AG08395 (cell line): ENCODE results near the gene VAMP4.
"Not testable (repeated sequence)": the region's sequence is repeated elsewhere in the genome, so short reads cannot be mapped to it uniquely, and the experiment has no call there.

Experiments
- DNase-seq: peaks from one replicate; pipeline ENCODE4 v3.0.0; 2012; ENCODE audit warnings: mixed read lengths, low spot score

The VAMP4 gene

GRCh38 chr1:171751221-171751620, 9.4 kb upstream of the VAMP4 start:
- no peak for DNase-seq

GRCh38 chr1:171748651-171749050, 6.8 kb upstream of the VAMP4 start:
- DNase-seq: no peak

GRCh38 chr1:171744986-171745385, 3.1 kb upstream of the VAMP4 start:
- DNase-seq: no peak

GRCh38 chr1:171743081-171743870, 1.4 kb upstream of the VAMP4 start:
- DNase-seq: peak; percentile 51

GRCh38 chr1:171742577-171742922, 685 bp upstream of the VAMP4 start:
- peak; percentile 21 for DNase-seq

DNA sequence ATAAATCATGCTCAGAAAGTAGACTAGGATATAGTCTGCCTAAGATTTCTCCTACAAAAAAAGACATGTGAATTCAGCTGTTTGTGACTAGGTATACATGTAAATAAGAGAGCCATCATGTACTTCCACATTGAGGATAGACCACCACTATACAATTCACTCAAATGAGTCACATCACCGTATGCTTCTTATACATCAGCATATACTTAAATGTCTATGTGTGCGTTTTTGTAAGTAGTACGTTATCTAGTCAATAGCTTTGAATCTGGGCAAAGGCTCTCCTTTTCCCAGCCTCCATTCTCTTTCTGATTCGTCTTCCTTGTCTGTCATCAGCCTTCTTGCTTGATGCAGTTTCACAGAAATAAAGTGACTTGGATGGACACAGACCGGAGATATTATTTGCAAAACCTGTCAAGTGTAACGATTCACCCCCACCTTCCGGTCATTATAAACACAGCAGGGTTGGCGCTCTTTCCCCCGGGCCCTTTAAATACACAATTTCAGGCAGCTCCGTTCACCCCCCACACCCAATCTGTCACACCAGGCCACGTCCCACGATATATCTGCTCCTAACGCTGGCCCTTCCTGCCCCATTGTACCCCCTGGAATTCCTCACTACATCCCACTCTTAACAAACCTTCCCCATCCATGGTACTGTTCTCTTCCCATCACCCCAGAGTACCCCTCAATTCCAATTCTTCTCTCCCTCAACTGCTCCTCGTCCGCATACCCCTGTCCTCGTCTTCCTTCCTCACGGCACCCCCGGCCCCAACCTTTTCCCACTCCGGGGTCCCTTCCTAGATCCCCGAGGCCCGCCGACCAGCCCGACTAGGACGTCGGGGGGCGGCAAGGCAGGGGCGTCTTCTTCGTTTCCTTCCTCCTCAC, 636 bp downstream of the VAMP4 start:
- peak; percentile 36 for DNase-seq

GRCh38 chr1:171740356-171740863, 1.5 kb downstream of the VAMP4 start:
- DNase-seq: no peak

DNA sequence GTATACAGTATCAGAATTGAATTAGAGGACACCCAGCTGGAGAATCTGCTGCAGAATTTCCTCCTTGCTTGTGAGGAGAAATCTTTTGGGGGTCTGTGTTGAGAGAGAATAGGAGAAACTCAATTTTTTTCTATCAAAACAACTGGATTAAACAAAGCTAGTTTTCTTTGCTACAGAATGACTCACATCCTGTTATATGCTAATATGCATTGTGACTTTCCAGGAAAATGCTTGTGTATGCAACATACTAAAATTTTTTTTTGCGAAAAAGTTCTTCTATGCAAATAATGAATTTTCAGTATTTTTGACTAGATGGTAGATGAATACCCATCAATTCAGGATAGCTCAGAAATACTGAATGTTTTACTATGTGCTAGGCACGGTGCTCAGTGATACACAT, 2.2 kb downstream of the VAMP4 start:
- DNase-seq: peak; percentile 35

DNA sequence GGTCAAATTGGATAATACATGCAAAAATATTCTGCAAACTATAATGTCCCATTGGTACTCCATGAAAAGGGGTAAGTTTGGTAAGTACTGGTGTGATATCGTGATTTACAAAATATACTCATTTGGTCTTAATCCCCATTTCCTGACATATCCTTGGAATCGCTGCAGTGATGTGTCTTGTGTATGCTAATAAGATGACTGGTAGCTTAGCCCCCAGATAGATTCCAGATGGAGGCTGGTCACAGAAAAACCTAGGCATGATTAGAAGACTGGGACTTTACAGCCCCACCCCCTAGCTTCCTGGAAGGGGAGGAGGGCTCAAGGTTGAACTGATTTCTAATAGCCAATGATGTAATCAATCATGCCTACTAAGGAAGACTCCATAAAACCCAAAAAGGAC, 3.0 kb downstream of the VAMP4 start:
- peak; percentile 35 for DNase-seq

GRCh38 chr1:171736196-171736595, 5.7 kb downstream of the VAMP4 start:
- DNase-seq: no peak

DNA sequence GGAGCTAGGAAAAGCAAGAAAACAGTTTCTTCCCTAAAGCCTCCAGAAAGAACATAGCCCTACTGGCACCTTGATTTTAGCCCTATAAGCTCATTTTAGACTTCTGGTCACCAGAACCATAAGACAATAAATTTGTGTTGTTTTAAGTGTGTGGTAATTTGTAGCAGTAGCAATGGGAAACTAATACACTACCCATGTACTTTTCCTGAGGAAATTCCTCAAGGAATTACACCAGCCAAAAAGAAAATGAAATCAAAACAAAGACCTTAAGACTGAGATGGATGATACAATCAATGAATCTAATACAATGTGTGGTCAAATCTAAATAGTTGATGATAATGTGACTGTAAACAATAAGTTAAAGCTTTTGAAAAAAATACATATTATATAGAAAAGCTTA, 11.8 kb downstream of the VAMP4 start:
- no peak for DNase-seq

DNA sequence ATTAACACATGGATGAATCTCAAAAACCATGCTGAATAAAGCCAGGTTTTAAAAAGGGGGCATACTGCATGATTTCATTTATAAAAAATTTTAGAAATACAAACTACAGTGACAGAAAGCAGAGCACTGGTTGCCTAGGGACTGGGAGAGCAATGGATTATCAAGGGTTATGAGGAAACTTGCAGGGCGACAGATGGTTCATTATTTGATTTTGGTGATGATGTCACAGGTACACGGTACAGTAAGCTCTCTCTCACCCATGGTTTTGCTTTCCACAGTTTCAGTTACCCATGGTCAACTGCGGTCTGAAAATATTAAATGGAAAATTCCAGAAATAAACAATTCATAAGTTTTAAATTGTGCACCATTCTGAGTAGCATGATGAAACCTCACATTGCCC, 14.1 kb downstream of the VAMP4 start:
- DNase-seq: no peak

GRCh38 chr1:171723180-171723579, 18.7 kb downstream of the VAMP4 start:
- DNase-seq: not testable (repeated sequence)

GRCh38 chr1:171718848-171719247, 23.0 kb downstream of the VAMP4 start:
- DNase-seq: no peak

- DNase-seq: peak; percentile 23
Measured at GRCh38 chr1:171718216-171718615, 23.6 kb downstream of the VAMP4 start.

DNA sequence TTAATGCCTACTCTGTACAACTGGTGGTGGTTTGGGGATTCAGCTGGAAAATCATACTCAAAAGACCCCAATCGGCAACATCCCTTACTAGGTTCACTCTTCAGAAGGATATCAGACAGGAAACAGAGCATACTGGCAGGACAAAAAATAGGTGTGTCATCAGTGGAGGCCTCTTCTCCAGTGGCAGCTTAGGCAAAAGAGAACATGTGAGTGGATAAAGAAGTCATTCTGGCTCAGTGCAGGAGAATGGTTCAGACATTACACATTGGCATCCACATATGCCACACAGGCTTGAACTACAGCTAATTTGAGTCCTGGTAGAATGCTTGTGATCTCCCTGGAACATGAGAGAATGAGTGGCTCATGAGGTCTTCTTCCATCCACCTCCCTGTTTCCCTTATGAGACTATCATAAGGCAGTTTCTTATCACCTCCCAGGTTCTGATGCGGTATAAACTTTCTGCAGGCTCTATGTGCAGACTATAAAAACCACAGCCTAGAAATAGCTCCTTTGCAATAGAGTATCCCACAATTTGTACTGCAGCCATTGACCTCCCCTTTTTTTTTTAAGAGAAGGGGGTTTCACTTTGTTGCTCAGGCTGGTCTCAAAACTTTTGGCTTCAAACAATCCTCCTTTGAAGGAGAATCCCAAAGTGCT, 24.7 kb downstream of the VAMP4 start:
- DNase-seq: peak; percentile 10

DNA sequence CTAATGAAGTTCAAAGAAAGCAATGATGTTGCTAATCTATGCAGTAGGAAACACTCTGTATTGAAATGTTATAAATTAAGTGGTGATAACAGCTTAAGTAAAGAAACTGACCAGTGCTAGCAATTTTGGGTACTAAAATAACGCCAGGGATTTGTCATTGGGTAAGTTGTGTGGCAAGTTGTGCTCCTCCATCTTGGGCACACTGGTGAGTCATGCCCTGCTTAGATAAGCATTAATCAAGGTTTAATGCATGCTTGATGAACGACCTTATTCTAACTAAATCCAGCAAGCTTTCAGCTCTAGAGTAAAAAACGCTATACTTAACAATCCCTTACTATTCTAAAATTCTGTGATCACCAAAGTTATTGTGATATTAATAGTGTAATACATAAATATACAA, 25.2 kb downstream of the VAMP4 start:
- no peak for DNase-seq

GRCh38 chr1:171715813-171716251, 26.0 kb downstream of the VAMP4 start:
- DNase-seq: peak; percentile 5

DNA sequence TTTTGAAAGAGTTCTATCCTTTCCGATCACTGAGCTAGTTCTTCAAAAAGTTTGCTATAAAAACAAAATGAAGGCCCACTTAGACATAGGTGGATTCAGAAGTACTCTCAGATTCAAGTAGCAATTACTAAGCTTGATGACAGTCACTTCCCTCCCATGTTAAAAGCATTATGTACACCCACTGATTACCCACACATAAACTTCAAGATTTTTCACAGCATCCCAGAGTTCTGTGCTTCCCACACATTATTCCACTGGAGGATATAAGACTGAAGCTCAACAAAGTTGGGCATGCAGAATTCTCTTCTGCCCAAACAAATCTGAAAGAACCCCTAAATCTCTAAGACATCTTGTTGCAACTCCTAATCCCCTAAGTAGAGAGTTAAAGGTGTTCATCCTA, 29.5 kb downstream of the VAMP4 start:
- no peak for DNase-seq

GRCh38 chr1:171711643-171712042, 30.2 kb downstream of the VAMP4 start:
- DNase-seq: no peak

DNA sequence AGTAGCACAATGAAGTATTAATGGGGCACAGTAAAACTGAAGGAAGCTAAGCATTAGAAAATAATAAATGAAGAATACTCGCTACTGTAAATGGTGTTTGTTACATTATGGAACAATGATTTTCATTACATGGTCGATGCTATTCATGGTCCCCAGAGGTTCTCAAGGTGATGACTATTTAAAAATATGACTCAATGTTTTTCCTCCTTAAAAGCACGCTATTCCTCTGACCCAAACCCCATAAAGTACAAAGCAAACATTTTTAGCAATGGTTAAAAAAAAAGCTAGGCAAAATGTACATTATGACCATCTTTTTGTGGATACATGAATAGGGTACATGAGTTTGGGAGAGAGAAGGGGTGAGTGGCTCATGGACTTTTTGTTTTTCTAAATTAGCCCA, 34.3 kb downstream of the VAMP4 start:
- no peak for DNase-seq

GRCh38 chr1:171702598-171702997, 39.3 kb downstream of the VAMP4 start:
- no peak for DNase-seq

- no peak for DNase-seq
Measured at GRCh38 chr1:171699531-171699930, 42.3 kb downstream of the VAMP4 start.
